NCI-H2029 treated with DMSO at 0.1 percent for 48 hours (cell line): ENCODE measurements around the gene FAM163A.
A peak's percentile ranks its signal among the peaks of the same experiment; 100 is the strongest.
"Not testable (repeated sequence)": the region's sequence is repeated elsewhere in the genome, so short reads cannot be mapped to it uniquely, and the experiment has no call there.

Source experiments
- DNase-seq: peaks from one replicate; lab custom pipeline; 2025; lab: John Stamatoyannopoulos, UW

Gene FAM163A

DNA sequence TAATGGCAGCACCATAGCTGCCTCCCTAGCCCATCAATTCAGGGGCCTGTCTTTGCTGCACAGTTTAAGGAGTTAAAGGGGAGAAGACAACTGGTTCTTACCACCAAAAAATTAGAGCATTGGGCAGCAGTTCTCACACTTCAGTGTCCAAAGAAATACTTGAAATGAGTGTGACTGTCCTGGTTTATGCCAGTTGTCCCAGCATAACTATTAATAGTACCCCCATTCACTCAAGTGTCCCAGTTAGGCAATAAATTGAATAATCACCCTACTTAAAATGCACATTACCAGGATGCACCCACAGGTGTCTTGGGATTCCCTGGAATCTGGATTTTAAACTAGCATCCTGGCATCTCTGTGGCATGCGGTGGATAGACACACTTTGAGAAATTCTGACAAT is 51.1 kb downstream of the FAM163A start:
- no peak for DNase-seq

- DNase-seq, result no peak
Observed at GRCh38 chr1:179794669-179795068, 51.6 kb downstream of the FAM163A start.

DNA sequence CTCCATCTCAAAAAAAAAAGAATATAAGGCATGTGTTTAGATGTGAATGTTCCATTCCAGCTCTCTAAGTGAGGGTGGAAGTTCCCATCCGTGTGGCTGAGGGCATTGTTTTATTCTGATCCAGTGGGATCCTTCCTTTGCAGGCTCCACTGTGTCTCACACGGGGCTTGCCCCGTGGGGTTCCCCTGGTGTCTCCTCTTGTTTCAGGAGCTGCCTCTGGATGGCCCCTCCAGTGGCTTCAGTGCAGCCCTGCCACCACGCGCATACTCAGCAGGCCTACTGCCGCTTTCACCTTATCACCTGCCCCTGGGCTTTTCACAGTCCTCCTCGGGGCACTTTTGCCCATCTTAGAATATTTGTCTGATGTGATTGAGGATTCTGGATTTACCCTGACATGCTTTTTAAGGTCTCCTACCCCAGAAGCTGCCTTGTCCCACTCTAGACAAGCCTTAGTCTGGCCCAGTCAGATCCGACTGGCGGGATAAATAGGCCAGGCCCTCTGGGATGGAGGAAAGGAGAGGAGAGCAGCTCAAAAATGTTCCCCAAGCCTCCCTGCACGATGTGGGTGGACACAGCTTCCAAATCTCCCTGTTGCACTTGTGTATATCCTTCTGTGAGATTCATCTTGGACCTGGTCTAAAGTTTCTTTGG is 55.2 kb downstream of the FAM163A start:
- no peak for DNase-seq

- no peak for DNase-seq
Observed at GRCh38 chr1:179798864-179799516, 55.9 kb downstream of the FAM163A start.

GRCh38 chr1:179800481-179800880 is 57.4 kb downstream of the FAM163A start:
- DNase-seq, result no peak

DNA sequence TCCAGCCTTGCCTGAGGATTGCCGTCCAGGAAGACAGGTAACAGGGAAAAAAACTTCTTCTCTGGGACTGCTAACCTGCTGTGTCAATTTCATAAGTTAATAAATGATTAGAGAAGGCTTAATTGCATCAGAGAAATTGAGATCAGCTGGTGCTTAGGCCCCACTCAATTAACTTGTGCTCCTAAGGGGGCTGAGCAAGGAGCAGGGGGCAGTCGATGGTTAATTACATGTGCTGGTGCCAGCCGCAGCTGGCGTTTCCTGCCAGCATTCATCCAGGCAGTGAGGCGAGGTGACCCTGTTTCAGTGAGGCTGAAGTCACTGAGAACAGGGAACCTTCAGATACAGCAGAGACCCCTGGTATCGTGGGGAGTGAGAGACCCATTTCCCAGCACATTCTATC is 60.0 kb downstream of the FAM163A start:
- DNase-seq, result no peak

- DNase-seq, result no peak
Observed at GRCh38 chr1:179803918-179804317, 60.8 kb downstream of the FAM163A start.

GRCh38 chr1:179804417-179804816 is 61.3 kb downstream of the FAM163A start:
- not testable (repeated sequence) for DNase-seq

DNA sequence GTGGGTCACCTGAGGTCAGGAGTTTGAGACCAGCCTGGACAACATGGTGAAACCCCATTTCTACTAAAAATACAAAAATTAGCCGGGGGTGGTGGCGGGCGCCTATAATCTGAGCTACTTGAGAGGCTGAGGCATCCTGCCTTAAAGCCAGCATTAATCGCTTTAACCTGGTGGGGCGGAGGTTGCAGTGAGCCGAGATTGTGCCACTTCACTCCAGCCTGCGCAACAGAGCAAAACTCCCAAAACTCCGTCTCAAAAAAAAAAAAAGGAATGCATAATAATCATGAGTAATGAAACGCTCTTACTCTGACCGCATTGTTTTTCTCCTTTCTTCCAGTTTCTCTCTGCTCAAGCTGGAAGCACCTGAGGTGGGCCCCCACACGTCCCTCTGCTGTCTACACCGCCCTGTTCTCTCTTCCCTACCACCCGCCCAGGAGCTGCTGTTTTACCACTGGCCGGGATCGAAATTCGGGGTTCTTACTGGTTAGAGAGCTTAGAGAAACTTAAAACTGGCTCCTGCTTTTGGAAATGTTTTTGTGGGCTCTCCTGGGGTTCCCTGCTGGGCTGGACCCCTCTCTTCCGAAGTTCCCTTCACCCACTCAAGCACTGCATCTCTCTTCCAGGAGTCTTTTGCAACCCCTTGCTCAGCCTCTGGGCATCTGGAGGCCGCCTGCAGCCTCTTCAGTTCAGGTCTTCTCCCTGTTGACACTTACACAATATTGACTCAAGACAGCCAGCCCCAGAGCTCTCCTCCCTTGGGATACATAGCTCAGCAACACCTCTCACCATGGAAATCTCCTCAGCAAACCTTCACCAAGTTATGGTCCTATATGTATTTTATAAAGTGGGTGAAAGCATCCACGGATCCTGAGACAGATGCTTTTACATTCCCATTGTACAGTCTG is 62.5 kb downstream of the FAM163A start:
- no peak for DNase-seq

DNA sequence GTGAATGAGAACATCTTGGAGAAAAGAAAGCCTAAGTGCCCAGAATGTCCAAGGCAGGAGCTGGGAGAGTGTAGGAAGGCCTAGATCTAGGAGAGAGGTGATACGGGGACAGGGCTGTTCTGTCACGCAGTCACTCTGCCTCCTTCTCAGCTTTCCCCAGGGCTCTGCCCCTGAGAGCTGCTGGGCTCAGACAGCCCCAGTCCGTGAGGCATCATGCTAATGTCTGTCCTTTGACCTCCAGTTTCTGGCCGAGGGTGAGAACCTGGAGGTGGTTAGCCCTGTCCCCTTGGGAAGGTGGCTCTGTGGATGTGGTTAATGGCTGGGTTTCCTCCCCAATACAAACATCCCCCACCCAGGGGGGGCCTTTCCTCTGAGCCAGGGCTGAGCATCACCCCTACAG is 63.2 kb downstream of the FAM163A start:
- no peak for DNase-seq

- no peak for DNase-seq
Observed at GRCh38 chr1:179807291-179807690, 64.2 kb downstream of the FAM163A start.

- no peak for DNase-seq
Observed at GRCh38 chr1:179807691-179808485, 64.8 kb downstream of the FAM163A start.

- DNase-seq, result no peak
Observed at GRCh38 chr1:179808503-179808902, 65.4 kb downstream of the FAM163A start.

DNA sequence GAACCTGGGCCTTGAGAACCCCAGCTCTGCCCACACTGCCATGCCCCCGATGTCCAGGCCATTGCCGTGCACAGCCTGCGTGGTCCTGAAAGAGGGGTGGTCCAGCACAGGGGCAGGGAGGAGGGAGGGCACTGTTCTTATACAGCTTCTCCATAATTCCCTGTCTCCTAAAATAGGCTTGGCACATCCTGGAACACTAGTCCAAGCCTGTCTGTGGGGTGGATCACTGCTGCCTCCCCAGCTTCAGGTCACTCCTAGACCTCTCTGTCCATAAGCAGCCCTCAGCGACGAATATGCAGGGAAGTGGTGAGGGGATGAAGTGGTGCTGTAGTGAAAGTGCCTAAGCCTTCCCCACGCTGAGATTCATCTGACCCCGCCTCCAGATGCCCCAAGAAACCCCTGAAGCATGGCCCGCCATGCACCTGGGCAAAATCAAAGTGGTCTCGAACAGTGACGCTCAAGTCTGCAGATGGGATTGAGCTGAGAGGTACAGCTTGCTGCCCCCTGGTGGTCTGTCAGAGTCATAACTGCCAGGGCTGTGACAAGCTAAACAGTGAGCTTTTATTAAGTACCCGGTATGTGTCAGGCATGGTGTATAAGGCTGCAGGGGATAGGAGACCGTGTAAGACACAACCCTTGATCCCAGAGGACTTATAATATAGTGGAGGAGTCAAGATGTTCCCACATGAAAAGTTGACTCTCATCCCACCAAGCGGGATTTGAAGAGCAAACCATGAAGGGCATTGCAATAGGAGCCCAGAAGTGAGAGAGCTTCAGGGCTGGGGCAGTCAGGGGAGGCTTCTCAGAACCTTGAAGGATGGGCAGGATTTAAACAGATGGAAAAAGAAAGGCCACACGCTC is 66.6 kb downstream of the FAM163A start:
- peak; percentile 42 for DNase-seq

DNA sequence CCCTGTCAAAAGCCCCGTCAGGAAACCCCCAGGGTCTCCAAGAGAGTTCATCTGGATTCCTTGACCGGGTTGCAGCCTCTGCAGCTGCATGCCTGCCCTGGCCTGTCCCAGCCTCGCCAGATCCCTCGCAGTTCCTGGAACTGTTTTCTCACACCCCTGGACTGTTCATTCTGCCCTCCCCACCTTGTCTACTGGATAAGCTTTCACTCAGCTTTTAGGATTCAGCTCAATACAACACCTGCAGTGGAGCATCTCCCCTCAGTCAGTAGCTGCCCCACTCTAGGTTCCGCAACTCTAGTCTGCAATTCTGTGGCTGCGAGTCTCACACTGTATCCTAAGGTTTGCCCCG is 67.2 kb downstream of the FAM163A start:
- no peak for DNase-seq

DNA sequence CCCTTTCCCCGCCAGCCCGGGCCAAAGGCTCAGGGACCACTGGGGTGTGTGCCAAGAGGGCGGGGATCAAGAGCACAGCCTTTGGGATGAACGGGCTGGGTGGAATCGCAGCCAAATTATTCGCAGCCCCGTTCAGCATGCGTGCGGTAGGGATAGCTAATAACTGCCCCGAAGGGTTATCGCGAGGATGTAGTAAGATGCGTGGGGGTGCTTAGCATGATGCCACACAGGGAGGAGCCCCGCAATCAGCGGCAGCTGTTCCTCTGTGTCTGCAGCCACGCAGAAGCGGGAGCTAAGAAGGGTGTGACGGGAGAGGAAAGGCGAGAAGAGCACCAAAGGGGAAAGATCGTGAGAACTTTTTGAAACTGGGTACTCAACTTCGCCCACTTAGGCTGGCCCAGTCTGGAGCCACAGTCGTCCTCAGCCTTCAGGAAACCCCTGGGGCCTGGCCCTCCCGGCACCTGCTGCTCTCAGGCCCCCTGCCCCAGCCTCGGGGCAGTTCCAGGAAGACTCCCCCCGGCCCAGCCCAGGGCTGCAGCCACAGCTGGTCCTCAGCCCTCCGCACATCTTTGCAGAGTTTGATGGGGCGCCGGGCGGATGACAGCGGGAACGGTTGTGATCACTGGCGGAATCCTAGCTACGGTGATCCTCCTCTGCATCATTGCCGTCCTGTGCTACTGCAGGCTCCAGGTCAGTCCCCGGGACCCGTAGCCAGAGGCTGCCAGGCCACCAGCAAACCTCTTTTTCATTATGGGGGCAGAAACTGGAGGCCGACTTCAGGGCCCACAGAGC is 69.6 kb downstream of the FAM163A start:
- DNase-seq, result no peak

- DNase-seq, result no peak
Observed at GRCh38 chr1:179813626-179814545, 70.8 kb downstream of the FAM163A start.

GRCh38 chr1:179814546-179814838 is 71.4 kb downstream of the FAM163A start:
- peak; percentile 72 for DNase-seq

GRCh38 chr1:179815641-179816040 is 72.5 kb downstream of the FAM163A start:
- no peak for DNase-seq
